IMR-90 (cell line): Measurements from ENCODE around the gene LNX1. TPM values are rescaled to one million over a fixed set of nuclear protein-coding genes. Genes with fewer than 3 reads are reported as not detected.
A peak's percentile ranks its signal among the peaks of the same experiment; 100 is the strongest.

Experiments used
- ATAC-seq: fragments of 200-7000 bp; cut with Tn5 transposase; 2 replicates; pipeline ENCODE4 v1.9.1; 2020; ENCODE audit warnings: low read depth, mild to moderate bottlenecking, moderate library complexity
- BruUV-seq: library from RNA; stranded (reverse); fragments of 400-500 nt; replicated peaks from 2 replicates; lab custom pipeline; 2021; lab: Mats Ljungman, UMichigan
- CTCF ChIA-PET: fragments of 300-600 bp; formaldehyde crosslinking; extraction: SDS; loops from one replicate; lab custom pipeline; 2021; ENCODE audit warnings: antibody characterized with exemption; lab: Yijun Ruan, JAX
- POLR2A ChIA-PET: fragments of 300-600 bp; sonication (Branson Sonifier 250); formaldehyde crosslinking; loops from one replicate; lab custom pipeline; 2022; ENCODE audit warnings: antibody characterized with exemption; ENCODE audit not compliant: unreplicated experiment; lab: Charles Lee
- DNase-seq: peaks from one replicate; pipeline ENCODE4 v3.0.0; 2013
- H2AFZ ChIP-seq: replicated peaks from 2 replicates; pipeline ENCODE3; 2013; ENCODE audit warnings: low read length, mild to moderate bottlenecking; ENCODE audit not compliant: poor library complexity
- H2AK5ac ChIP-seq: 2 replicates; pipeline ENCODE4 v1.6.1; 2013; ENCODE audit warnings: low read depth, low read length, inconsistent platforms
- H2AK9ac ChIP-seq: replicated peaks from 2 replicates; pipeline ENCODE3; 2013; ENCODE audit warnings: mild to moderate bottlenecking, low read depth, low read length, moderate library complexity; ENCODE audit not compliant: poor library complexity
- H2BK120ac ChIP-seq: 2 replicates; pipeline ENCODE4 v1.6.1; 2013; ENCODE audit warnings: low read depth, low read length, inconsistent platforms
- H2BK15ac ChIP-seq: 3 replicates; pipeline ENCODE4 v1.6.1; 2013; ENCODE audit warnings: low read depth, low read length, inconsistent platforms
- H2BK20ac ChIP-seq: 2 replicates; pipeline ENCODE4 v1.6.1; 2013; ENCODE audit warnings: low read depth, mild to moderate bottlenecking, inconsistent platforms, low read length, moderate library complexity
- H2BK5ac ChIP-seq: 2 replicates; pipeline ENCODE4 v1.6.1; 2013; ENCODE audit warnings: mild to moderate bottlenecking, low read depth, low read length, inconsistent platforms; ENCODE audit not compliant: poor library complexity, severe bottlenecking
- H3K14ac ChIP-seq: replicated peaks from 2 replicates; pipeline ENCODE4 v1.6.1; 2013; ENCODE audit warnings: low read depth, low read length, inconsistent platforms
- H3K18ac ChIP-seq: 2 replicates; pipeline ENCODE4 v1.6.1; 2013; ENCODE audit warnings: low read depth, low read length, control low read depth
- H3K23ac ChIP-seq: 2 replicates; pipeline ENCODE4 v1.6.1; 2013; ENCODE audit warnings: low read depth, low read length, inconsistent platforms
- H3K27ac ChIP-seq: 2 replicates; pipeline ENCODE4 v1.5.1; 2013; ENCODE audit warnings: mild to moderate bottlenecking, control low read depth, low read length; ENCODE audit not compliant: insufficient read depth
- H3K27me3 ChIP-seq: 2 replicates; pipeline ENCODE4 v1.6.1; 2013; ENCODE audit warnings: low read length; ENCODE audit not compliant: control insufficient read depth, insufficient read depth
- H3K36me3 ChIP-seq: 2 replicates; pipeline ENCODE4 v1.6.1; 2013; ENCODE audit warnings: low read length, mixed read lengths; ENCODE audit not compliant: control insufficient read depth, insufficient read depth
- H3K4ac ChIP-seq: 2 replicates; pipeline ENCODE4 v1.6.1; 2013; ENCODE audit warnings: low read depth, low read length, inconsistent platforms
- H3K4me1 ChIP-seq: 2 replicates; pipeline ENCODE4 v1.6.1; 2013; ENCODE audit warnings: low read length, mixed read lengths; ENCODE audit not compliant: control insufficient read depth, insufficient read depth
- H3K4me2 ChIP-seq: 2 replicates; pipeline ENCODE4 v1.6.1; 2013; ENCODE audit warnings: low read depth, mild to moderate bottlenecking, control low read depth, low read length, moderate library complexity
- H3K4me3 ChIP-seq: 2 replicates; pipeline ENCODE4 v1.5.1; 2013; ENCODE audit warnings: low read depth, mild to moderate bottlenecking, control low read depth, low read length, moderate library complexity; ENCODE audit not compliant: insufficient read depth
- H3K56ac ChIP-seq: 2 replicates; pipeline ENCODE4 v1.6.1; 2013; ENCODE audit warnings: low read length, inconsistent platforms; ENCODE audit not compliant: insufficient read depth; ENCODE audit errors: extremely low read depth
- H3K79me1 ChIP-seq, 2 experiments: 2 replicates each; pipeline ENCODE4 v1.6.1; 2013; ENCODE audit warnings: low read length in 2 of 2, inconsistent platforms in 1 of 2, low read depth in 1 of 2
- H3K9ac ChIP-seq: 2 replicates; pipeline ENCODE4 v1.6.1; 2013; ENCODE audit warnings: low read depth, low read length, control low read depth
- H3K9me1 ChIP-seq: 2 replicates; pipeline ENCODE4 v1.6.1; 2013; ENCODE audit warnings: low read length, inconsistent platforms; ENCODE audit not compliant: insufficient read depth
- H3K9me3 ChIP-seq: 2 replicates; pipeline ENCODE4 v1.6.1; 2013; ENCODE audit warnings: low read length; ENCODE audit not compliant: control insufficient read depth, insufficient read depth
- H4K20me1 ChIP-seq: 2 replicates; pipeline ENCODE4 v1.6.1; 2013; ENCODE audit warnings: low read length, inconsistent platforms; ENCODE audit not compliant: insufficient read depth
- H4K5ac ChIP-seq: 2 replicates; pipeline ENCODE4 v1.6.1; 2013; ENCODE audit warnings: mild to moderate bottlenecking, low read depth, low read length, control low read depth
- H4K8ac ChIP-seq, 2 experiments: 2 replicates each; pipeline ENCODE4 v1.6.1; 2013; ENCODE audit warnings: low read depth in 2 of 2, low read length in 2 of 2, control low read depth in 1 of 2, inconsistent platforms in 1 of 2
- H4K91ac ChIP-seq: 2 replicates; pipeline ENCODE4 v1.6.1; 2013; ENCODE audit warnings: low read depth, low read length, inconsistent platforms; ENCODE audit not compliant: insufficient read depth
- ELK1 ChIP-seq: fragments of 150-350 bp; IDR thresholded peaks from 2 replicates; pipeline ENCODE4 v1.6.1; 2016; ENCODE audit warnings: low read depth, mild to moderate bottlenecking, low read length, moderate library complexity, borderline replicate concordance
- MXI1 ChIP-seq: IDR thresholded peaks from 2 replicates; pipeline ENCODE4 v1.6.1; 2012; ENCODE audit warnings: low read depth, mild to moderate bottlenecking, low read length, moderate library complexity, borderline replicate concordance
- SMC3 ChIP-seq: fragments of 150-350 bp; IDR thresholded peaks from 2 replicates; pipeline ENCODE4 v1.6.1; 2016; ENCODE audit warnings: low read depth, mild to moderate bottlenecking, antibody characterized with exemption, low read length, moderate library complexity
- WGBS, 2 experiments: methylation state at CpG; one replicate each; pipeline versions ENCODE4 v1.1.5 to v1.1.7; 2013; ENCODE audit warnings: missing lambda C conversion rate in 2 of 2; ENCODE audit not compliant: insufficient read length in 1 of 2; ENCODE audit errors: extremely low coverage in 2 of 2; 5-methylcytosine and 5-hydroxymethylcytosine counted together
- dilution Hi-C: fragments of 300-500 bp; cut with HindIII; formaldehyde crosslinking; loops from one replicate; pipeline ENCODE4 v1.14.3; 2018; ENCODE audit warnings: low sequenced_read_pairs; ENCODE audit not compliant: unreplicated experiment
- in situ Hi-C: fragments of 300-500 bp; cut with MboI; formaldehyde crosslinking; loops from 3 replicates; pipeline ENCODE4 v1.14.3; 2019; ENCODE audit warnings: low sequenced_read_pairs, inconsistent platforms, mixed read lengths
- intact Hi-C: fragments of 100-400 bp; cut with micrococcal nuclease; formaldehyde crosslinking; loops from 2 replicates; pipeline ENCODE4 v1.10.0; 2022
- polyA plus RNA-seq, 3 experiments: library from polyadenylated mRNA; depleted of rRNA; stranded (reverse); fragments of >200 nt; gene quantifications; 2 replicates each; pipeline ENCODE4 v1.2.3, GENCODE V29; 2012; ENCODE audit warnings: low replicate concordance in 1 of 3
- total RNA-seq: library from RNA; depleted of rRNA; stranded (reverse); fragments of >200 nt; gene quantifications from 2 replicates; pipeline ENCODE4 v1.2.3, GENCODE V29; 2012

LNX1 gene
- total and polyA plus RNA-seq, 2 of the 4 experiments (the other 2 are of a cell fraction): 0.15 to 0.36 TPM

DNA sequence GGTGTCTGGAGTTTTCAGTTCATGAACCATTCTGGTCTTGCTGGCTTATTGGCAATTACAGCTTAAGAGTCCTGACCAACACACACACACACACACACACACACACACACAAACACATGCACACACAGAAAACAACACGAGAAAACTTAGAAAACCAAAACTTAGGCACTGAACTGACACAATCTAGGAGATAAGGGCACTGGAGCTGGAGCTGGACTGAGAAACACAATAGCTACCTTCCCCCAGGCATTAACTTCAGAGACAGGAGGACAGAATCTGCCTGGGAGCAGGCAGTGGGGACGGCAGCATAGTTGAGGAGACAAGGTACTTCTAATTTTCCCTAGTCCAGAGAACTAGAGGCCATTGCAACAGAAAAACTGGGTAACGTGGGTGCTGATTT lies 62.3 kb downstream of the LNX1 start:
- H2BK15ac ChIP-seq: peak overlapping the region; percentile 80; the same call in 2 of the 3 replicates
- H3K36me3 ChIP-seq: no peaks in the 10 kb centered on the region
- BruUV-seq: no TSS peak
- intact Hi-C loops: no loop called here
- no peaks in the 10 kb centered on the region for H3K9me3 ChIP-seq
- no peak for TF ChIP-seq MXI1
- TF ChIP-seq ELK1: no peak
- no peak for TF ChIP-seq SMC3
- no peak overlapping the region for H2AK9ac ChIP-seq
- H4K91ac ChIP-seq: peak overlapping the region; percentile 38
- POLR2A ChIA-PET: no interaction called here
- H2AK5ac ChIP-seq: peak overlapping the region; percentile 92; the same call in 1 of the 2 replicates
- H2BK5ac ChIP-seq: no peak overlapping the region
- dilution Hi-C loops: no loop called here
- WGBS, 2 experiments: no CpG with 5 or more reads among the region's 3 CpGs
- H2AFZ ChIP-seq: no peak overlapping the region
- H3K79me1 ChIP-seq: no peaks in the 10 kb centered on the region
- H4K20me1 ChIP-seq: no peaks in the 10 kb centered on the region
- 0 out of 2 replicates have a peak overlapping the region, but pooled peaks have one; percentile 58 for H3K4ac ChIP-seq
- no peak overlapping the region for H3K4me3 ChIP-seq
- H2BK120ac ChIP-seq: peak overlapping the region; percentile 85; the same call in 1 of the 2 replicates
- no peaks in the 10 kb centered on the region for H3K27me3 ChIP-seq
- no peak overlapping the region for H3K9ac ChIP-seq
- H4K5ac ChIP-seq: 0 out of 2 replicates have a peak overlapping the region, but pooled peaks have one; percentile 31
- CTCF ChIA-PET: no interaction called here
- H3K4me2 ChIP-seq: no peak overlapping the region
- H3K27ac ChIP-seq: no peak overlapping the region
- no peak overlapping the region for H3K56ac ChIP-seq
- no peak for DNase-seq
- H2BK20ac ChIP-seq: peak overlapping the region; percentile 95
- H3K14ac ChIP-seq: peak overlapping the region; percentile 85; the same call in 1 of the 2 replicates
- peaks cover 15% of the 10 kb centered on the region for H3K9me1 ChIP-seq
- no peak for ATAC-seq
- no peak overlapping the region for H3K18ac ChIP-seq
- H3K23ac ChIP-seq: peak overlapping the region; percentile 83; the same call in 1 of the 2 replicates
- in situ Hi-C loops: no loop called here
- H3K4me1 ChIP-seq: peaks cover 21% of the 10 kb centered on the region
- H4K8ac ChIP-seq: peak overlapping the region in 1 of 2 experiments; percentile 25; a peak in 1 of 4 replicates
